AG09309 (cell line): ENCODE data around the gene ACVRL1.

Experiments used
- DNase-seq: peaks from one replicate; pipeline ENCODE4 v3.0.0-alpha.2; 2010; ENCODE audit warnings: low read depth
- H3K4me3 ChIP-seq: 2 replicates; pipeline ENCODE4 v1.5.1; 2011; ENCODE audit warnings: mild to moderate bottlenecking, low read depth, low read length, moderate library complexity; ENCODE audit not compliant: control insufficient read depth
- CTCF ChIP-seq: IDR thresholded peaks from 2 replicates; pipeline ENCODE4 v1.5.1; 2011; ENCODE audit warnings: mild to moderate bottlenecking, low read depth, low read length, inconsistent platforms; ENCODE audit not compliant: insufficient read depth, control insufficient read depth; ENCODE audit errors: missing control alignments

ACVRL1 gene

GRCh38 chr12:51971679-51972421 lies 64.5 kb downstream of the ACVRL1 start:
- DNase-seq, result no peak
- no peak overlapping the region for H3K4me3 ChIP-seq
- TF ChIP-seq CTCF, result no peak

GRCh38 chr12:51972422-51972812 lies 65.1 kb downstream of the ACVRL1 start:
- no peak for DNase-seq
- TF ChIP-seq CTCF, result no peak
- H3K4me3 ChIP-seq, result no peak overlapping the region

GRCh38 chr12:51972849-51973273 lies 65.6 kb downstream of the ACVRL1 start:
- DNase-seq, result peak; percentile 60
- no peak for TF ChIP-seq CTCF
- H3K4me3 ChIP-seq, result no peak overlapping the region
